T-helper 1 cell (primary cell): ENCODE results near the gene SLC1A1.

ENCODE experiments used
- DNase-seq, 5 donors: peaks; one replicate each; pipeline ENCODE4 v3.0.0-alpha.2; 2012 to 2020
- total RNA-seq, 4 donors: gene quantifications; one replicate each; lab custom pipeline; 2026; lab: John Stamatoyannopoulos, UW

The SLC1A1 gene
- 0 to 0.31 (median 0.14) reads per million in 4 donors for total RNA-seq

DNA sequence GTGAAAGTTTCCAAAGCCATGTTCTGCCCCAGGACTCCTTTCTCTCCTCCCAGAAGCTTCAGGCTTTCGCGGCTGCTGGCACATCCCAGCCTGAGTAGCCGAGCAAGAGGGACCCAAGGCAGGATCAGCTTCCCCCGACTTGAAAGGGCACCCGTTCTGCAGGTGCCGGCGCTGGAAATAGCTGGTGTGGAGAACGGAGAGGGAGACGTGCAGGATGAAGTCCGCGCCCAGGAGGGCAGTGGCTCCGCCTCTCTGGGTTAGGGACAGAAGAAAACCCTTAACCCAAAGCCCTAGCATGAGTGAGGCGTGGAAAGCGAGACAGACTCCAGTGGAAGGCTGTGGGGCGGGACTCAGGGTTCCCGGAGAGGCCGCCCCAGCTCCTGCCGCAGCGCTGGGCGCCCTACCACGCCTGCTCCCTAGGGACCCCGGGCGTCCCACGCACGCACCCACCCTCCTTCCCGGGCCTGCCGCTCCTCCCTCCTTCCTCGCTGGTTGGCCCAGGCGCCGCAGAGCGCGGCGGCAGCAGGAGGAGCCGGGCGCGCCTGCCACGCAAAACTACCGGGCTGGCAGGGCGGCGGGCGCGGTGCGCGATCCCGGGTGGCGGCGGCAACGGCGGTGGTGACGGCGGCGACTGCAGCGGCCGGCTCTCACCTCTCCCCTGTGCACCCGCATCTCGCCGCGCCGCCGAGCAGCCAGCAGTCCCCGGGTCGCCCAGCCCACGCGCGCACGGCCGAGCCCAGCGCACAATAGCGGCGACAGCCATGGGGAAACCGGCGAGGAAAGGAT, at the start of gene SLC1A1:
SLC1A1 (plus strand) TSS at position 550 of the 786 bp plus-strand sequence; CDS start at position 762, 212 bp downstream.
- peak in 3 of 5 donors; percentile 9 to 17 (median 14) for DNase-seq

DNA sequence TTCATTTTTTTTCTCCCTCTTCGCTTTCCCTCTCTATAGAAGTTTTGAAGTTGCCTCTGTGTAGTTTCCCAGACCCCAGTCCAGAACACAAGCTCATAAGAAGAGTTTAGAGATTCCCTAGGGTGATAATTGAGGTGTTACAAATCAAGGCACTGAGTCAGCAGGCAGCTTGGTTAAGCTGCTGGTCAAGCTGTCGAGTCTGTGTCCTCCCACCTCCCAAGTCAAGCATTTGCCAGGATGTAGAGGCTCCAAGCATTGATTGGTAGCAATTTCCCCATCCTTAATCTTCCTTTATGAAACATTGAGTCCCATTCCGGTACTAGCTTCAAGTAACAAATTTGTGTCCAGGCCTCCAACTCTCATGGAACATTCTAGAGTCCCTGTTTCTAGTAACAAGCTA, 47.5 kb upstream of the SLC1A1 start:
- DNase-seq, result no peak

DNA sequence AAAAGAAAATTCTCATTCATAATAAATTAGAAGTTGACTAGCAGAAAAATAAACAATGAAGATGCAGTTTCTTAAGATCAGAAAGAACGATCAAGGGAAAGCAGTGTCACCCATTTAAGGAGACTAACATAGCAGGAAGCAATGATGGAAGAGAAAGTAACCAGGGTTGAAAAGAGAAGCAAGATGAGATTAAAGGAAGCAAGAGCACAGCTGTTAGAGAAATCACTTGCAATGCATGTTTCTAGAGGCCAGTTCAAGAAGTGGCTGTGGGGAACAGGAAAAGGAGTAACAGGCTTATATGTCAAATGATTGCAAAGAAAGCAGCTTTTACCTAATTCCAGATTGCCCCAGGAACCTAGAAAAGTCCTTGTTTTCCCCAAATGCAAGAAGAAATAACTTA, 46.8 kb upstream of the SLC1A1 start:
- DNase-seq, result no peak

DNA sequence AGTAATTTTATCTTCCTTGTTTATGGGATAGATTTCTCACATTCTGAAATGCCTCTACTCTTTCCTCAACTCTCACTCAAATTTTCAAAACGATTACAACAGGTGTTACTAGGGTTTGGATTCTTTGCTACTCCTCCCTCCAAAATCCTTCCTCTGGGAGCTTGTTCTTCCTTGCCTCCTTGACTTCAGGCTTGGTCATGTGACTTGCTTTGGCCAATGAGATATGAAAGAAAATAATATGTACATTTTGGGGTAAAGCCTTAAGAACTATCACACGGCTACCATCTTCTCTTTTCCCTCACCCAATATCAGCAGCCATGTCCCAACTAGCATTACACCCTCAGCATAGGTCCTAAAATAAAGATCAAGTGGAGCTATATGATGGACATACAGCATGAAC, 28.8 kb upstream of the SLC1A1 start:
- no peak for DNase-seq

DNA sequence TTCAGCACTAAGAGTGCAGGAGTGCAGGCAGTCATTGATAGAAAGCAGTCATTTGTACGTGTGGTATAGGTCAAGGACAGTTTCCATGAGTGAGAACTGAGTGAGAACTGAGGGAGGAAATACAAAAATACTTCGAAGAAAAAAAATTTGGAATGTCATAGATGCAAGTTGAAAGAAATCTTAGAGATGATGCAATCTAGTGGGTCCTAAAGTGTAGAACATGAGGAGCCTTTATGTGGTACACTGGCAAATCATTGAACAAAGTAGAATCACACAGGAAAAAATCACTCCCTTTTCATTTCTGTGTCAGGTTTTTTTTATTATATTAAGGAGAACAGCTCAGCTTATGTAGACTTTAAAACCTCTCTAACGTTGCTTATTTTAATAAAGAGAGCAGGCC, 26.4 kb upstream of the SLC1A1 start:
- no peak for DNase-seq

DNA sequence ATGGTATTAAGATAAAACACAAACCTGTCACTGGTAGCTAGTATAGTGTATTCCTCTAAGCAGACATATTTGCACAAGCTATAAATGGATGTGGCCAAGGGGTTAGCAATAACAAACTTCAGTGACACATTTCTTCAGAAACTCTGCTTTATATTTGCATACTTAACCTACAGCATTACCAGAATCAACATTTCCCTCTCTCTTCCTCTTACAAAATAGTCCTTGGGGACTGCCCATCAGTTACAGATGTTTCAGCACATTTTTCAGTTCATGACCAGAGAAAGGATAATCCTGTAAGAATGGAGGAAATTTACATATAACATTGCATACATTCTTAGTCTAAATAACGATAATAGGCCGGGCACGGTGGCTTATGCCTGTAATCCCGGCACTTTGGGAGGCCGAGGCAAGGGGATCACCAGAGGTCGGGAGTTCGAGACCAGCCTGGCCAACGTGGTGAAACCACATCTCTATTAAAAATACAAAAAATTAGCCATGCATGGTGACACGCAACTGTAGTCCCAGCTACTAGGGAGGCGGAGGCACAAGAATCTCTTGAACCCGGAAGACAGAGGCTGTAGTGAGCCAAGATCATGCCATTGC, 25.3 kb upstream of the SLC1A1 start:
- no peak for DNase-seq

DNA sequence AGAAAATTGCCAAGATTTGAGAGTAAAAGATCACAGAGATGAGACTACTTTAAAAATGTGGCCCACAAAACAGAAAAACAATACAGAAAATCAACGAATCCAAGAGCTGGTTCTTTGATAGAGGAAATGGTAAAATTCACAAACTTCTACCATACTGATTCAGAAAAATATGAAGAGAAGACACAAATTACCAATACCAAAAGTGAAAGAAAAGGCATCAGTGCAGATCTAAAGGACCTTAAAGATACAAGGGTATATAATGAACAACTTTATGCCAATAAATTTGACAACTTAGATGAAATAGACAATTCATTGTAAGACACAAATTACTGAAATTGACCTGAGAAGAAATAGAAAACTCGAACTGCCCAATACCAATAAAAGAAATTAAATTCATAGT, 24.4 kb upstream of the SLC1A1 start:
- DNase-seq, result no peak

DNA sequence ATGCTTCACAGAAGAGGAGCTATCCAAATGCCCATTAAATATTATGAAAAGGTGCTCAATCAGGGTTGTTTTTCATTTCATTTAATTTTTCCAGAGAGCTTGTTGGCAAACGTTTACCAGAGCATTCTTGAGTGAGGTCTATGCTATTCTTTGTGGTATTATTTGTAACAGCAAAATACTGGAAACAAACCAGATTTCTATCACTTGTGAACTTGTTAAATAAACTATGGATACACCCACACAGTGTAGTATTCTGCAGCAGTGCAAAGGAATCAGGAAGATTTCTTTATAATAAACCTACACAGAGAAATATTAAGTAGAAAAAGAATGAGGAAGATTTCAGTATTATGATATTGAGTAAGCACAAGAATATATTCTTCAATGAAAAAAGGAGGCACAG, 15.0 kb upstream of the SLC1A1 start:
- no peak for DNase-seq

DNA sequence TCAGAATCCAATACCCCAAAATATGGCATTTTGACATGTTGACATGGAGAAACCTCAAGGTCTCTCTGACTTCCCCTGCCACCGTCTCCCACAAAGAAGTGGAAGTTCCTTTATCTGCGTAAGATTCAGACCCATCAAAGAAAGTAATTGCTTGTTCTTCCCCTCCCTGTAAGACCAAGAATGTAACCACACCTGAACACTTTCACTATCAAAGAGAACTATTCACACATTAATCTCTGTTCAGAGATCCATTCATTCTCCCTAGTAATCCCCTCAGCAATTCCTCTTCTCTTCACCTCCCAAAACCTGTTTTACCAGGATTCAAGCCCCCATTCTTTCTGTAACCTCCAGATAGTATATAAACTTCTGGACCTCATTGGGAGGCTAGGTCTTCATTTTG, 4.1 kb upstream of the SLC1A1 start:
- no peak for DNase-seq

DNA sequence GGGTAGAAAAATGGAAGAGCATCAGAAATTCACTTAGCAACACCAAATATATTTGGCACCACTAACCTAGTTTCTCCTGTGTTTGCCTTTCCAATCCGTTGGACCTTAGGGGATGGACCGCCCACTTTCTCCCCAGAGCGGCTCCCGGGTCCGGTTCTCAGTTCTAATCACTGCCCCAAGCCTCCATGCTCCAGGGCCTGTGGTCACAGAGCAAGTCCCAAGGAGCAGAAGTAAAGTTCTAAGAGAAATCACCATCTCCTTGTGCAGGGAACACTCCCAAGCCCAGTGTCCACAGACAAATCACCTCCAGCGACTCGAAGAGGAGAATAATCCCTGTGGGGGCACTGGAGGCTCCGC, 728 bp upstream of the SLC1A1 start:
- no peak for DNase-seq

DNA sequence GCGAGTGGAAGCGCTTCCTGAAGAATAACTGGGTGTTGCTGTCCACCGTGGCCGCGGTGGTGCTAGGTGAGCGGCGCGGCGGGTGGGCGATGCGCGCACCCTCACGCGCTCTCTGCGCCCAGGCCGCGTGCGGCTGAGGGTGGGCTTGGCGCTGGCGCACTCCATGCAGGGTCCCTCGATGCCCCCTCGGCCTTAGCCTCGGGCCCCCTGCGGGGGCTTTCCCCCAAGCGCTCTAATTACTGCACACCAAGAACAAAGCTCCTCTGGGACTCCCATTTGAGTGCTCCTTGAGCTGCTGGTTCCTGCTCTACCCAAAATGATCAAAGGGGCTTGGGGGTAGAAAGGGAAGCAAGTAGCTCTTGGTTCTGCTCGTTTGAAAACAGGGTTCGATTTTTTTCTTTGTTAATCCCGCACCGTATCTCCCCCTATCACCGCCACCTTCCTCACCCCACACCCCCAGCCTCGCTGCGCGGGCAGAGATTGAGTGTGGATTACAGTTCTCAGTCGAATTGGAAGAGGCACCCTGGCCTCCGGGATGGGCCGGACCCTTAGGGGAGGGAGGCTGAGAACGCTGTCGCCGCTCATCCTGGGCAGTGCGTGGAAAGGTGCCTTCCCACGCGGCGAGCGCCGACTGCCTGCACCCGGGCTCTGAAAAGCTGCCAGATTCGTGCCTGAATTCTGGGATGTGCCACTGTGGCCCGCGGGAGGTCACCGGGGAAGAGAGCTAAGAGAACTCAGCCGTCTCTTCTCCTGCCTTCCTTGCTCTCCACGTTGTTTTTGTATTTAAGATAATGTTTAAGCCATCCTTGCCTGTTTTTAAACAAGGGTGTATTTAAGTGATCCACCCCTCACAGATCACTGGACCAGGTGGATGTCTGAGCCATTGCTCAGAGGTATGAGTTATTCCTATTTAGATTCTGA, 697 bp downstream of the SLC1A1 start:
- DNase-seq, result no peak

DNA sequence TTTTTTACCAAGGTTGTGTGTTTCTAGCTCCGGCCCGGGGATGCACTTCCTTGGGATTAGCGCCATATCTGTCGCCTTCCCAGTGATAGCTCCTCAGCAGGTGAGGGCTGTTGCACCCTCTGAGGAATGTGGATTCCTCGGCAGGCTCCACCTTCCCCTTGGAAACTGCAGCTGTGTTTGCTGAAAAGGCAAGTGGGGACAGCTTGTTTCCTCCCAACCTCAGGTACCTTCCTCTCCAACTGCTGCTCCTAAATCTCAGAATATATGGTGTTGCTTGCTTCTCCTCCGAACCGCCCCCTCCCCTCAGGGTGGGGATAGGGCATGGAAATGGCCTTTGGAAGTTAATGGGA, 1.3 kb downstream of the SLC1A1 start:
- DNase-seq, result no peak

DNA sequence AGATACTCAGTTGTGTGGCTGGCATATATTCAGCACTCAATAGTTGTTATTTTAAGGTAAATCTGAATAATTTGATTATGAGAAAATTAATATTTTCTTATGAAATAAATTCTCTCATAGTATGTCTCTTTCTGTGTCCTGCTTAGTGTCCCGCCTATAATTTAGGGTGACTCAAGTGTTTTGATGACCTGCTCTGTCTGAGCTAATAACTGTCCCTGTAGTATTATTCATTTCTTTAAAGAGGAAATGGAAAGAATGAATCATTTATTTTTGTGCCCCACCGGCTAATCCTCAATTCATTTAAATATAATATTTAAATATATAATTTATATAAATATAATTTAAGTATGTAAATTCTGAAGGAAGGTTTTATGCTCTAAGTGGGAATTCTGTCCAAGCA, 4.1 kb downstream of the SLC1A1 start:
- no peak for DNase-seq

DNA sequence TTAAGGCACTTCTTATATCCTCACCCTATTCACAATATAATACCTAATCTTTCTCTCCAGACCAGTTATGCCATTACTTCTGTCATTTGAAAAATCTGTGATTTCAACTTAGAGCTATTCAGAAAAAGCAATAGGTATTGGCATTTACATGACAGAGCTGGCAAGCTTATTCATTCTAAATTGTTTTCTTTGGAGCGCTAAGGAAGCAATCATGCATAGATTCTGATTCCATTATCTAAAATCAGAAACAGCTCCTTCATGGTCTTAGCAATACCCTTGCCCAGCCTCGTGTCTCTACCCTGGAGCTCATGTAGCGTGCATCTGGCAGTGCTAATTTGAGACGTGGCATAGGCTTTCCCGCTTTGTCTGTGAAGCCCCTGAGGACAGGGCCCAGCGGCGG, 4.5 kb downstream of the SLC1A1 start:
- no peak for DNase-seq

DNA sequence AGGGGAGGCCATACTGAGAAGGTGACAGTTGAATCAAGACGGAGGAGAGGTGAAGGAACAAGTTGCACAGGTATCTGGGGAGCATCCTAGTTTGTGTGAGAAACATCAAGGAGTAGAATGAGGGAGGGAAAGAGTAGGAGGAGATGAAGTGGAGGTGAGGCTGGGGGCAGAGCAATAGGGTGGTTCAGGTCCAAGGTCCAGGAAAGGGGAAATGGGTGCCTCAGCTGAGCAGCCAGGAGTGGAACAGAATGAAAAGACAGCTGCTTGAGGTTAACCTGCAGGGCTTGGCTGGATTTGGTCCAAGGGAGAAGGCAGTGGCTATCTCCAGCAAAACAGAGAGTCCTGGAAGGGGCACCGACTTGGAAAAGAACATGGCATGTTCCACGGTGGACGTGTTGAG, 5.3 kb downstream of the SLC1A1 start:
- DNase-seq, result no peak

DNA sequence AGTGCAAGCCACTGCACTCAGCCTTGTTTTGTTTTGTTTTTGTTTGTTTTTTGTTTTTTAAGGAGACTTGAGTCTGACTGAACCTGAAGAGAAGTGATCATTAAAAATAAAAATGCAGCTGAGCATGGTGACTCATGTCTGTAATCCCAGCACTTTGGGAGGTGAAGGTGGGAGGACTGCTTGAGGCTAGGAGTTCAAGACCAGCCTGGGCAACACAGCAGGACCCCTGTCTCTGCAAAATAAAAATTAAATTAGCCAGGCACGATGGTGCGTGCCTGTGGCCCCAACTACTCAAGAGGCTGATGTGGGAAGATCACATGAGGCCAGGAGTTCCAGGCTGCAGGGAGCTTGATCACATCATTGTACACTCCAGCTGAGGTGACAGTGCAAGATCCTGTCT, 6.2 kb downstream of the SLC1A1 start:
- no peak for DNase-seq

DNA sequence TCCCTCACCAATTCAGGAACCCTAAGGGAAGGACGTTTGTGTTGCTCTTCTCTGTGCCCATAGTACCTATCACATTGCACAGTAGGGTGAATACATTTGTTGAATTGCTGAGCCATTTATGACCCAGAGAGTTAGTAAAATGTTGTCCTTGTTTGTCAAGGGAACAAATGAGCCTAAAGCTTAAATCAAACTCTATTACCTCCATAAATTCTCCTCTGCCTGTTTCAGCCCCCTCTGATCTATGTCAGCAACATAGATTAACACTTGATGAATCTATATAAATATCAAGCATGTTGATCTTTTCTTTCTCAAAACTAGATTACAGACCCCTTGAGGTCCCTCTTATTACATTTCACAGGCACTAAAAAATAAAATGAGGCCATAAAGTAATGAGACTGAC, 7.1 kb downstream of the SLC1A1 start:
- no peak for DNase-seq

DNA sequence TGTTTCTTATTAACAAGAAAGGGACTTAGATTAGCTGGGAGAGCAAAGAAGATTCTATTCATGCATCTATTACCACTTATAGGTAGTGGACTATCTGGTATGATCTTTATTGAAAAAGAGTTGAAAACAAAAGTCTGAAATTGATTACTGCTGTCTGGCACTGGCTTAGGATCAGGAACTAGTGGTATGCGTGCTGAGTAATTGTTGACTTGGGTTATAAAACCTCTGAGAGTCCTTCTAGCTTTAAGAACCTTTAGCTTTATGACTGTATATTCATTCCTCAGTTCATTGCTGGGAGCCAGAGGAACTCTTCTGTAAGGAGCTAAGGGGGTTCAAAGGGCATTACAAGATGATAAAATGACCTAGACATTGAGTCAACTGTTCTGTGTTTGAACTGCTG, 7.6 kb downstream of the SLC1A1 start:
- DNase-seq, result peak in 1 of 5 donors; percentile 11

DNA sequence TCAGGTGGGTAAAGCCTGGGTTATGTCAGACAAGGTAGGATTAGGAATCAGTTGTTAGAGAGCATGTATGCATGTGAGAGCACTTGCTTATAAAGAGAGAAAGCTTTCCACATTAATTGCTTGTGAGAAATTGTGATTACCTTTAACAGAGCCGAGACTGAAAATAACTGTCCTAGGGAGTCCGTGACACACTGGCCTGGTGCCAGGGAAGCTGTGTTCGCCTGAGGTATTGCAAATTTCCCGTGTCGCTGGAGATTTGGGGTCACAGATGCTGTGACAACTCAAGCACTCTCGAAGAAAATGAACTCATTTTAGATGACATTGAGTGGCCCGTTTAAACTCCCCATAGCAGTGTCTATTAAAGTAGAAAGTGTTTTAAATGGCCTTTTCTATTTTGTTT, 9.6 kb downstream of the SLC1A1 start:
- no peak for DNase-seq

DNA sequence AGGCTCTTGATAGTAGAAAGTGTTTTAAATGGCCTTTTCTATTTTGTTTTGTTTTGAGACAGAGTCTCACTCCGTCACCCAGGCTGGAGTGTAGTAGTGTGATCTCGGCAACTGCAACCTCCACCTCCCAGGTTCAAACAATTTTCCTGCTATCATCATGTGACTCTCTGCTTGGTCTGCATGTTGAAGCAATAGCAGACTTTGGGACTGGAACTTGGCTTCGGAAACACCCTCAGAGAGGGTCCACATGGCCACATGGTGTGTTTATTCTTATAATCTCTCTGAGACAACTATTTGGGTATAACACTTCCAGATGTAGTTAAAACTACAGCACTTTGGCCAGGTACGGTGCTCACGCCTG, 10.9 kb downstream of the SLC1A1 start:
- DNase-seq, result no peak

DNA sequence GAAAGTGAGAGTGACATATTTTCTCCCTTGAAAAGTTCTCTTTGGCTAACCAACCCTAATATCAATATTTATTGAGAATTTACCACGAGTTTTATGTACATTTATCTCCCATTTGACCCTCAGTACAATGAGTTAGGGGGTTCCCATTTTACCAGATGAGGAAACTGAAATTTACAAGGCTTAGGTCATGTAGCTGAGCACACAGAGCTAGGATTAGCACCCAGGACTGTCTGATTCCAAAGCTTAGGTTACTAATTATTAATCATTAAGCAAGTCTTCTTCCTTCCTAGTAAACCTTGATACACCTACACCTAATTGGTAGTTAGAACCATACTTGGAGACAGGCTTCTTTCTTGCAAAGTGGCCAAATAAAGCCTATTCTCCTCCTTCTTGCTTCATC, 12.2 kb downstream of the SLC1A1 start:
- no peak for DNase-seq

DNA sequence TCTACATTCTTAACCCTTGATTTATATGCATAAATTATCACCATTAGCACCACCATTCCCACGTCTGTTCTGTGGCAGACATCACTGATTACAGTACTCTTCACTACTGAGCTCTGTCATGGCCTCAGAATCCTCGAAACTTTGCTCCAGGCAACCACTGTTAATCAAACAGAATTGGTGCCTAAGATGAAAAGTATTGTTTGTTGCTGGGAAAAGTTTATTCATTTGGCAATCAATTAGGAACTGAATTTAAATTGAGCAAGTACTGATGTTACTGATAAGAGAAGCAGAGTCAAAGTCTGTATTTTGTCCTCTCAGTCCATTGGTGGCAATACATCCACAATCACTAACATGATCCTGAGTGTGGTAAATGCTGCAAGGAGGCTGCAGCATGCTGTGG, 12.8 kb downstream of the SLC1A1 start:
- DNase-seq, result no peak

DNA sequence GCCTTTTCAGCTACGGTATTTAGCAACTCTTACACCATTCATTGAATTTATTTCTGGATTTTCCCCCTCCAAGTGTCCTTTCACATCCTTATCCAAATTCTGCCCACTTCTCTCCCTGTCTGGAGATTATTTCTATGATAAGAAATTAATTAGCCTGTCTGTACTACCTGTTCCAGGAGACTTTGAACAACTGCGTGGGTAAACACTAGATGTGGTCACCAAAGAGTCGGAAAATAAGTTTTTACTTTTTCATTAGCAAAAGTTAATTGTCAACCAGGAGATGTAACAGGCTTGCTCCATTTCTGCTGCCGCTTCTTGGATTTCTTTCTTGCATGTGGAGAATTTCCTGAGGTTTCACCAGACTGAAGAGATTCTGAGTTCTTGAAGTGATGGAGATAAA, 14.0 kb downstream of the SLC1A1 start:
- no peak for DNase-seq

DNA sequence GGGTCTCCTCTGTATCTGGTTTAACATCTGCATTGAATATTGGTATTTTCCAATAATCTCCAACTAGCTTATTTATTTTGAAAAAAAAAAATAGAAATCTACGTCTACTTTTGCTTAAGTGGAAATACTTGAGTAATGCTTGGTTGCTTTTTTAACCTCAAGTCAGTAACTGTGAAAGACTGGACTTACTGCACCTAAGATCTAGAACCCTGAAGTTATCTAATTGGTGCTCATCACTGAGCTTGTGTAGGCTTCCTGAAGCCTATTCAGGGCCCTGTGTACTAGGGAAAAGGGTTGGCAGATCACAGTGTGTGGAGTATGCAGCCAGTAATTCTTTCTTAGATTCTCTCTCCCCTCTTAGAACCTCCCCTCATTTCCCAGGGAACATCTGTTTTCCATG, 16.2 kb downstream of the SLC1A1 start:
- no peak for DNase-seq
